IMR-90 (cell line): ENCODE results near the gene SIDT1. TPM values are rescaled to one million over a fixed set of nuclear protein-coding genes. Genes with fewer than 3 reads are reported as not detected.

Experiments used
- ATAC-seq: fragments of 200-7000 bp; cut with Tn5 transposase; 2 replicates; pipeline ENCODE4 v1.9.1; 2020; ENCODE audit warnings: low read depth, mild to moderate bottlenecking, moderate library complexity
- BruUV-seq: library from RNA; stranded (reverse); fragments of 400-500 nt; replicated peaks from 2 replicates; lab custom pipeline; 2021; lab: Mats Ljungman, UMichigan
- CTCF ChIA-PET: fragments of 300-600 bp; formaldehyde crosslinking; extraction: SDS; loops from one replicate; lab custom pipeline; 2021; ENCODE audit warnings: antibody characterized with exemption; lab: Yijun Ruan, JAX
- POLR2A ChIA-PET: fragments of 300-600 bp; sonication (Branson Sonifier 250); formaldehyde crosslinking; loops from one replicate; lab custom pipeline; 2022; ENCODE audit warnings: antibody characterized with exemption; ENCODE audit not compliant: unreplicated experiment; lab: Charles Lee
- DNase-seq: peaks from one replicate; pipeline ENCODE4 v3.0.0; 2013
- H2AFZ ChIP-seq: replicated peaks from 2 replicates; pipeline ENCODE3; 2013; ENCODE audit warnings: low read length, mild to moderate bottlenecking; ENCODE audit not compliant: poor library complexity
- H2AK5ac ChIP-seq: 2 replicates; pipeline ENCODE4 v1.6.1; 2013; ENCODE audit warnings: low read depth, low read length, inconsistent platforms
- H2AK9ac ChIP-seq: replicated peaks from 2 replicates; pipeline ENCODE3; 2013; ENCODE audit warnings: mild to moderate bottlenecking, low read depth, low read length, moderate library complexity; ENCODE audit not compliant: poor library complexity
- H2BK120ac ChIP-seq: 2 replicates; pipeline ENCODE4 v1.6.1; 2013; ENCODE audit warnings: low read depth, low read length, inconsistent platforms
- H2BK15ac ChIP-seq: 3 replicates; pipeline ENCODE4 v1.6.1; 2013; ENCODE audit warnings: low read depth, low read length, inconsistent platforms
- H2BK20ac ChIP-seq: 2 replicates; pipeline ENCODE4 v1.6.1; 2013; ENCODE audit warnings: low read depth, mild to moderate bottlenecking, inconsistent platforms, low read length, moderate library complexity
- H2BK5ac ChIP-seq: 2 replicates; pipeline ENCODE4 v1.6.1; 2013; ENCODE audit warnings: mild to moderate bottlenecking, low read depth, low read length, inconsistent platforms; ENCODE audit not compliant: poor library complexity, severe bottlenecking
- H3K14ac ChIP-seq: replicated peaks from 2 replicates; pipeline ENCODE4 v1.6.1; 2013; ENCODE audit warnings: low read depth, low read length, inconsistent platforms
- H3K18ac ChIP-seq: 2 replicates; pipeline ENCODE4 v1.6.1; 2013; ENCODE audit warnings: low read depth, low read length, control low read depth
- H3K23ac ChIP-seq: 2 replicates; pipeline ENCODE4 v1.6.1; 2013; ENCODE audit warnings: low read depth, low read length, inconsistent platforms
- H3K27ac ChIP-seq: 2 replicates; pipeline ENCODE4 v1.5.1; 2013; ENCODE audit warnings: mild to moderate bottlenecking, control low read depth, low read length; ENCODE audit not compliant: insufficient read depth
- H3K27me3 ChIP-seq: 2 replicates; pipeline ENCODE4 v1.6.1; 2013; ENCODE audit warnings: low read length; ENCODE audit not compliant: control insufficient read depth, insufficient read depth
- H3K36me3 ChIP-seq: 2 replicates; pipeline ENCODE4 v1.6.1; 2013; ENCODE audit warnings: low read length, mixed read lengths; ENCODE audit not compliant: control insufficient read depth, insufficient read depth
- H3K4ac ChIP-seq: 2 replicates; pipeline ENCODE4 v1.6.1; 2013; ENCODE audit warnings: low read depth, low read length, inconsistent platforms
- H3K4me1 ChIP-seq: 2 replicates; pipeline ENCODE4 v1.6.1; 2013; ENCODE audit warnings: low read length, mixed read lengths; ENCODE audit not compliant: control insufficient read depth, insufficient read depth
- H3K4me2 ChIP-seq: 2 replicates; pipeline ENCODE4 v1.6.1; 2013; ENCODE audit warnings: low read depth, mild to moderate bottlenecking, control low read depth, low read length, moderate library complexity
- H3K4me3 ChIP-seq: 2 replicates; pipeline ENCODE4 v1.5.1; 2013; ENCODE audit warnings: low read depth, mild to moderate bottlenecking, control low read depth, low read length, moderate library complexity; ENCODE audit not compliant: insufficient read depth
- H3K56ac ChIP-seq: 2 replicates; pipeline ENCODE4 v1.6.1; 2013; ENCODE audit warnings: low read length, inconsistent platforms; ENCODE audit not compliant: insufficient read depth; ENCODE audit errors: extremely low read depth
- H3K79me1 ChIP-seq, 2 experiments: 2 replicates each; pipeline ENCODE4 v1.6.1; 2013; ENCODE audit warnings: low read length in 2 of 2, inconsistent platforms in 1 of 2, low read depth in 1 of 2
- H3K9ac ChIP-seq: 2 replicates; pipeline ENCODE4 v1.6.1; 2013; ENCODE audit warnings: low read depth, low read length, control low read depth
- H3K9me1 ChIP-seq: 2 replicates; pipeline ENCODE4 v1.6.1; 2013; ENCODE audit warnings: low read length, inconsistent platforms; ENCODE audit not compliant: insufficient read depth
- H3K9me3 ChIP-seq: 2 replicates; pipeline ENCODE4 v1.6.1; 2013; ENCODE audit warnings: low read length; ENCODE audit not compliant: control insufficient read depth, insufficient read depth
- H4K20me1 ChIP-seq: 2 replicates; pipeline ENCODE4 v1.6.1; 2013; ENCODE audit warnings: low read length, inconsistent platforms; ENCODE audit not compliant: insufficient read depth
- H4K5ac ChIP-seq: 2 replicates; pipeline ENCODE4 v1.6.1; 2013; ENCODE audit warnings: mild to moderate bottlenecking, low read depth, low read length, control low read depth
- H4K8ac ChIP-seq, 2 experiments: 2 replicates each; pipeline ENCODE4 v1.6.1; 2013; ENCODE audit warnings: low read depth in 2 of 2, low read length in 2 of 2, control low read depth in 1 of 2, inconsistent platforms in 1 of 2
- H4K91ac ChIP-seq: 2 replicates; pipeline ENCODE4 v1.6.1; 2013; ENCODE audit warnings: low read depth, low read length, inconsistent platforms; ENCODE audit not compliant: insufficient read depth
- CEBPB ChIP-seq: IDR thresholded peaks from 2 replicates; pipeline ENCODE4 v1.6.1; 2012; ENCODE audit warnings: low read depth, low read length, improper control_type of control experiment
- CHD1 ChIP-seq: IDR thresholded peaks from 2 replicates; pipeline ENCODE4 v1.6.1; 2012; ENCODE audit warnings: low read depth, low read length, improper control_type of control experiment
- MAFK ChIP-seq: IDR thresholded peaks from 2 replicates; pipeline ENCODE4 v1.6.1; 2012; ENCODE audit warnings: low read depth, low read length, improper control_type of control experiment
- MAZ ChIP-seq: IDR thresholded peaks from 2 replicates; pipeline ENCODE4 v1.6.1; 2012; ENCODE audit warnings: low read depth, mild to moderate bottlenecking, low read length, improper control_type of control experiment, moderate library complexity, borderline replicate concordance
- MXI1 ChIP-seq: IDR thresholded peaks from 2 replicates; pipeline ENCODE4 v1.6.1; 2012; ENCODE audit warnings: low read depth, mild to moderate bottlenecking, low read length, moderate library complexity, borderline replicate concordance
- NFE2L2 ChIP-seq: fragments of 150-350 bp; IDR thresholded peaks from 2 replicates; pipeline ENCODE4 v1.6.1; 2016; ENCODE audit warnings: low read depth, mild to moderate bottlenecking, low read length
- RAD21 ChIP-seq: IDR thresholded peaks from 2 replicates; pipeline ENCODE4 v1.6.1; 2012; ENCODE audit warnings: low read length, improper control_type of control experiment
- RCOR1 ChIP-seq: IDR thresholded peaks from 2 replicates; pipeline ENCODE4 v1.6.1; 2012; ENCODE audit warnings: mild to moderate bottlenecking, low read length, improper control_type of control experiment; ENCODE audit not compliant: insufficient replicate concordance
- SMC3 ChIP-seq: fragments of 150-350 bp; IDR thresholded peaks from 2 replicates; pipeline ENCODE4 v1.6.1; 2016; ENCODE audit warnings: low read depth, mild to moderate bottlenecking, antibody characterized with exemption, low read length, moderate library complexity
- WGBS, 2 experiments: methylation state at CpG; one replicate each; pipeline versions ENCODE4 v1.1.5 to v1.1.7; 2013; ENCODE audit warnings: missing lambda C conversion rate in 2 of 2; ENCODE audit not compliant: insufficient read length in 1 of 2; ENCODE audit errors: extremely low coverage in 2 of 2; 5-methylcytosine and 5-hydroxymethylcytosine counted together
- dilution Hi-C: fragments of 300-500 bp; cut with HindIII; formaldehyde crosslinking; loops from one replicate; pipeline ENCODE4 v1.14.3; 2018; ENCODE audit warnings: low sequenced_read_pairs; ENCODE audit not compliant: unreplicated experiment
- in situ Hi-C: fragments of 300-500 bp; cut with MboI; formaldehyde crosslinking; loops from 3 replicates; pipeline ENCODE4 v1.14.3; 2019; ENCODE audit warnings: low sequenced_read_pairs, inconsistent platforms, mixed read lengths
- intact Hi-C: fragments of 100-400 bp; cut with micrococcal nuclease; formaldehyde crosslinking; loops from 2 replicates; pipeline ENCODE4 v1.10.0; 2022
- polyA plus RNA-seq, 3 experiments: library from polyadenylated mRNA; depleted of rRNA; stranded (reverse); fragments of >200 nt; gene quantifications; 2 replicates each; pipeline ENCODE4 v1.2.3, GENCODE V29; 2012; ENCODE audit warnings: low replicate concordance in 1 of 3
- total RNA-seq: library from RNA; depleted of rRNA; stranded (reverse); fragments of >200 nt; gene quantifications from 2 replicates; pipeline ENCODE4 v1.2.3, GENCODE V29; 2012
- TF ChIP-seq, protein P1 (sequence below): conservative IDR thresholded peaks from 2 replicates; pipeline ENCODE4 v1.5.1; 2012; ENCODE audit warnings: mild to moderate bottlenecking, low read depth, low read length, improper control_type of control experiment
- TF ChIP-seq, protein P2 (sequence below): fragments of 150-350 bp; IDR thresholded peaks from 2 replicates; pipeline ENCODE4 v1.6.1; 2016; ENCODE audit warnings: low read depth, mild to moderate bottlenecking, low read length, moderate library complexity, borderline replicate concordance
- TF ChIP-seq, protein P3 (sequence below): fragments of 150-350 bp; IDR thresholded peaks from 2 replicates; pipeline ENCODE4 v1.6.1; 2017; ENCODE audit warnings: mild to moderate bottlenecking, antibody characterized with exemption, low read length, low read depth

The SIDT1 gene
- total and polyA plus RNA-seq, 2 of the 4 experiments (the other 2 are of a cell fraction) = not detected

DNA sequence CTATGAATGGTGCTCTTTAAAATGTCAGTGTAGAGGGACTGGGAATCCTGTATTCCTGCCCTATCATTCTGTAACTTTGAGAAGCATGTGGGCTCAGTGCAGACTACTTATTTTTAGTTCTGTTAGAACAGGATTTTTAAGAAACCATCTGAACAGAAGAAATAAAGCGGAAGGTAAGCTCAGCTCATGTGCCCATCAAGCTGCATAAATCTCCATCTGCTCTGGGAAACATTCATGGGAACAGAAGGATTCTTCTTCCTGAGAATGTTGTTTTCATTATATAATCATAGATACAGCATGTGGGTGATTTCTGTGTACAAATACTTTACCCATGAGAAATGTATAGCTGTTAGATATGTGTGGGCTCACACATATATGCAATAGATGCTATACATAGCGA, 69.9 kb downstream of the SIDT1 start:
- no peak overlapping the region for H2BK120ac ChIP-seq
- no peak overlapping the region for H3K23ac ChIP-seq
- no peak overlapping the region for H2AK9ac ChIP-seq
- no peak overlapping the region for H3K27ac ChIP-seq
- no peak overlapping the region for H3K4me3 ChIP-seq
- TF ChIP-seq, protein P1, sequence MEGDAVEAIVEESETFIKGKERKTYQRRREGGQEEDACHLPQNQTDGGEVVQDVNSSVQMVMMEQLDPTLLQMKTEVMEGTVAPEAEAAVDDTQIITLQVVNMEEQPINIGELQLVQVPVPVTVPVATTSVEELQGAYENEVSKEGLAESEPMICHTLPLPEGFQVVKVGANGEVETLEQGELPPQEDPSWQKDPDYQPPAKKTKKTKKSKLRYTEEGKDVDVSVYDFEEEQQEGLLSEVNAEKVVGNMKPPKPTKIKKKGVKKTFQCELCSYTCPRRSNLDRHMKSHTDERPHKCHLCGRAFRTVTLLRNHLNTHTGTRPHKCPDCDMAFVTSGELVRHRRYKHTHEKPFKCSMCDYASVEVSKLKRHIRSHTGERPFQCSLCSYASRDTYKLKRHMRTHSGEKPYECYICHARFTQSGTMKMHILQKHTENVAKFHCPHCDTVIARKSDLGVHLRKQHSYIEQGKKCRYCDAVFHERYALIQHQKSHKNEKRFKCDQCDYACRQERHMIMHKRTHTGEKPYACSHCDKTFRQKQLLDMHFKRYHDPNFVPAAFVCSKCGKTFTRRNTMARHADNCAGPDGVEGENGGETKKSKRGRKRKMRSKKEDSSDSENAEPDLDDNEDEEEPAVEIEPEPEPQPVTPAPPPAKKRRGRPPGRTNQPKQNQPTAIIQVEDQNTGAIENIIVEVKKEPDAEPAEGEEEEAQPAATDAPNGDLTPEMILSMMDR = no peak
- TF ChIP-seq SMC3 (no peak), MXI1 (no peak), MAZ (no peak), CHD1 (no peak), RCOR1 (no peak), RAD21 (no peak), NFE2L2 (no peak), MAFK (no peak), CEBPB (no peak)
- TF ChIP-seq, protein P2, sequence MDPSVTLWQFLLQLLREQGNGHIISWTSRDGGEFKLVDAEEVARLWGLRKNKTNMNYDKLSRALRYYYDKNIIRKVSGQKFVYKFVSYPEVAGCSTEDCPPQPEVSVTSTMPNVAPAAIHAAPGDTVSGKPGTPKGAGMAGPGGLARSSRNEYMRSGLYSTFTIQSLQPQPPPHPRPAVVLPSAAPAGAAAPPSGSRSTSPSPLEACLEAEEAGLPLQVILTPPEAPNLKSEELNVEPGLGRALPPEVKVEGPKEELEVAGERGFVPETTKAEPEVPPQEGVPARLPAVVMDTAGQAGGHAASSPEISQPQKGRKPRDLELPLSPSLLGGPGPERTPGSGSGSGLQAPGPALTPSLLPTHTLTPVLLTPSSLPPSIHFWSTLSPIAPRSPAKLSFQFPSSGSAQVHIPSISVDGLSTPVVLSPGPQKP = no peak
- TF ChIP-seq, protein P3, sequence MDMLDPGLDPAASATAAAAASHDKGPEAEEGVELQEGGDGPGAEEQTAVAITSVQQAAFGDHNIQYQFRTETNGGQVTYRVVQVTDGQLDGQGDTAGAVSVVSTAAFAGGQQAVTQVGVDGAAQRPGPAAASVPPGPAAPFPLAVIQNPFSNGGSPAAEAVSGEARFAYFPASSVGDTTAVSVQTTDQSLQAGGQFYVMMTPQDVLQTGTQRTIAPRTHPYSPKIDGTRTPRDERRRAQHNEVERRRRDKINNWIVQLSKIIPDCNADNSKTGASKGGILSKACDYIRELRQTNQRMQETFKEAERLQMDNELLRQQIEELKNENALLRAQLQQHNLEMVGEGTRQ = no peak
- no peak overlapping the region for H2AK5ac ChIP-seq
- no peak overlapping the region for H4K8ac ChIP-seq
- peaks cover 3% of the 10 kb centered on the region; the same call in 1 of the 2 replicates for H3K4me1 ChIP-seq
- ATAC-seq = no peak
- no TSS peak for BruUV-seq
- DNase-seq = no peak
- no peaks in the 10 kb centered on the region for H3K79me1 ChIP-seq
- H2BK20ac ChIP-seq = no peak overlapping the region
- H3K18ac ChIP-seq = no peak overlapping the region
- no peak overlapping the region for H3K14ac ChIP-seq
- ChIA-PET CTCF (no interaction called here), POLR2A (no interaction called here)
- peaks cover 18% of the 10 kb centered on the region for H3K27me3 ChIP-seq
- H2BK15ac ChIP-seq = no peak overlapping the region
- WGBS, 2 experiments = no CpG with 5 or more reads among the region's 2 CpGs
- H3K9me3 ChIP-seq = no peaks in the 10 kb centered on the region
- H2BK5ac ChIP-seq = no peak overlapping the region
- H2AFZ ChIP-seq = no peak overlapping the region
- H3K36me3 ChIP-seq = no peaks in the 10 kb centered on the region
- no peaks in the 10 kb centered on the region for H4K20me1 ChIP-seq
- H3K56ac ChIP-seq = no peak overlapping the region
- H3K4ac ChIP-seq = no peak overlapping the region
- no peak overlapping the region for H3K9ac ChIP-seq
- no peak overlapping the region for H3K4me2 ChIP-seq
- 0 out of 2 replicates have a peak, but pooled peaks cover 2% of the 10 kb centered on the region for H3K9me1 ChIP-seq
- intact Hi-C loops = no loop called here
- in situ Hi-C loops = no loop called here
- H4K91ac ChIP-seq = no peak overlapping the region
- dilution Hi-C loops = no loop called here
- H4K5ac ChIP-seq = no peak overlapping the region
